GM18498 (cell line): ENCODE data around the gene INO80D.
"Not testable (repeated sequence)": the region's sequence is repeated elsewhere in the genome, so short reads cannot be mapped to it uniquely, and the experiment has no call there.

ENCODE experiments used
- ATAC-seq: cut with Tn5 transposase; IDR thresholded peaks from one replicate; pipeline ENCODE4 v1.9.1; 2021; ENCODE audit warnings: mild to moderate bottlenecking, moderate library complexity; ENCODE audit not compliant: unreplicated experiment

The INO80D gene

DNA sequence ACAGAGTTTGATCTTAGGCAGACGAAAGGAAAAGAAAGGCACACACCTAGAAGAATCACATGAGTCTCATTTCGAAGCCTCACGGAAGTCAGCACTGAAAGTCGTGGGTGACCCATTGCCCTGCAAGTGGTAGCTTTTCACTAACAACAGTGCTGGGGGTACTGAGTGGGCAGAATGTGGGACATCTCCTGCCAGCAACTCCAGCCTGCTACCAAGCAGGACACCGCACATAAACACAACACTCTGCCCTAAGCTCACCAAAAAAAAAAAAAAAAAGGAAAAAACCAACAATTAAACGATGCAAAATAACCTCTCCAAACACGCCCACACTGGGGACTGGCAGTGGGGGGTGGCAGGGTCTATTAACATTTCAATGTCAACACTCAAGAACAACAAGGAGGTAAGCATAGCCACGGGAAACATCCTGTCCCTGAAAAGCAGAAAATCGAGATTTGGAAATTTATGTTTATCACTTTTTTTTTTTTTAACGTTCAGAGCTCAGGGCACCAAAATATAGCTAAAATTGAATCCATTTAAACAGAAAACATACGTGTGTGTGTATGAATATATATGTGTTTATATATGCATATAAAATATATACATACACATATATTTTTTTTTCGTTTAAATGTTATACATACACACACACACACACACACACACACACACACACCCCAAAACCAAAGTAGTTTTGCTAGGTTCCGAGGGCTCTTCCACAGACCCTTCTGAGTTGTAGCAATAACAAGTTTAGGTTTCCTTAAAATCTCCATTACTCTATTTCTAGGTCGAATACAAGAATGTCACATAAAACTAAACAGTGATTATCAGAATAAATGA, 2.2 kb downstream of the INO80D start:
- ATAC-seq: peak; percentile 16

DNA sequence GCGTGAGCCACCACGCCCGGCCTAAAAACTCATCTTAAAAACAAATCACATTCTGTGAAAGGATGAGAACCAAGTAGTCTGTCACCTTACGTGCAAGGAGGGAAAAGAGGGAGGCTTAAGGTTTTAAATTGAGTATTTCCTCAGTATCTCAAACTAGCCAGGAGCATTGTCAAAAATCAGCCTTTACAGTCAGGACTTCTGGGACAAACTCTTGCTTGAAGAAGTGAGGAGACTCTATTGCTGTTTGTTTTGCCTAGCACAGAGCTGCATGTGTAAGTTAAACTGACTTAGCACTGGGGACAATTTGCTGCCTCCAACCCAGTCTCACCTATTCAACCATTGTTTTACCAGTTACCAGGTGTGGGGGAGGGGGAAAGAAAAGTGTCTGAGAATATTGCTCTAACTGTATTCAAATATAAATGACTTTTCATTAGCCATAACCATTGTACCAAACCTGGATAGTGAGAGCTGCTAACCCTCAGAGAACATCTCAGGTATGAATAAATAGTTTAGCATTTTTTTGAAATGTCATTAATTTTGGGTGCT, 3.6 kb downstream of the INO80D start:
- no peak for ATAC-seq

DNA sequence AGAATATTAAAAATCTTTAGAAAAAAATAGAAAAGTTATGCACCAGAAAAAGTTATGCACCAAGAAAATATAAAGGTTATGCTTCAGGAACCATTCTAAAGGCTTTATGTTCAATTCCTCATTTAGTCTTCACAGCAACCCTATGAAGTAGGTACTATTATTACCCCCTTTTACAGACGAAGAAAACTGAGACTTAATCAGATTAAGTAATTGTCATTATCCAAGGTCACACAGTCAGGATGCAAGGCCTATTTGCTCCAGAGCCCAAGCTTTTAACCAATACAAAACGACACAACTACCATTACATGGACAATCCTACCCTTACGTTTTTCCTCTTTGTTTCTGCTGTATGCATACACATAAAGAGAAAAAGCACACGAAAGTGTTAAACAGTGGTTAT, 5.0 kb downstream of the INO80D start:
- no peak for ATAC-seq

DNA sequence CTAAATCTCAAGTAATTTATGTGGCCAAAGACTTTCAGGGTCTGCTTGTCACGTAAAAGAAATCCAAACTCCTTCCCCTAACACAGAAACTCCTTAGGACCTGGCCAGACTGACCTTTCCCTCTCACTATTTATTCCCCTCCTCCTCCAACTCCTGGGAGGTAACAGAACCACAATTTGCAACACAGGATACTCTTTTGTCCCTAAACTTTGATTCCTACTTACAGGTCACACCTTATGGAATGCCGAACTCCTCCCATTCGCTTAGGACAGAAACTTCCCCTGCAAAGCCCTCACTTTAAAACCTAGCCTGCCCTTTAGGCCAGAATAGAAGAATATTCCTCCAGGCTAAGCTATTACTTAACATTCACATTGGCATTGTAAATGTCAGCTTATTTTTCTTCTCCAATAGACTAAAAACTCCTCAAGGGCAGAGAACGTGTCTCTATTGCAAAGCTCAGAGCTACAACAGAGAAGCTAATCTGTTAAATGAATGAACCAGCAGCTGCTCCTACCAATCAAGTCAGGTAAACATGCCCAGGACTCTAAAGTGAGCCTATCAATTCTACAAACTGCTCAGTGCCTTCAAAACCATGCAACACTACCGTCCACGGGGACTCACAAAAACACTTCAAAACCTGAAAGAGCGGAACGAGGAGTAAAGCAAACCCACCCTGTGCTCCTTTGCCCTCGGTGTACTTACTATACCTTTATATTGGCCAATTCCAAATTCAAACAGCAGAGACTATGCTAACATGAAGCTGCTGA, 6.1 kb downstream of the INO80D start:
- no peak for ATAC-seq

DNA sequence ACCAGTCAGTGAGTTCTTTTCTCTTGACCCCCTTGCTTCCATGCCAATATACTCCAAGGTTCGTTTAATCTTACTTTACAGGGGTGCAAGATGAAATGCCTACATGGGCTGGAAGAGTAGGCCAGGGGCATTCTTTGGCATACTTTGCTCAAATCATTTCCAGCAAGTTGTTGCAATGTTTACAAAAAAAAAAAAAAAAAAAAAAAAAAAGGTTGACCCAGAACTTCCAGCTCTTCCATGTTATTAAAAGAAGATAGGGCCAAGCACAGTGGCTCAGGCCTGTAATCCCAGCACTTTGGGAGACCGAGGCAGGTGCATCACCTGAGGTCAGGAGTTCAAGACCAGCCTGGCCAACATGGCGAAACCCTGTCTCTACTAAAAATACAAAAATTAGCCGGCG, 8.1 kb downstream of the INO80D start:
- ATAC-seq: not testable (repeated sequence)

DNA sequence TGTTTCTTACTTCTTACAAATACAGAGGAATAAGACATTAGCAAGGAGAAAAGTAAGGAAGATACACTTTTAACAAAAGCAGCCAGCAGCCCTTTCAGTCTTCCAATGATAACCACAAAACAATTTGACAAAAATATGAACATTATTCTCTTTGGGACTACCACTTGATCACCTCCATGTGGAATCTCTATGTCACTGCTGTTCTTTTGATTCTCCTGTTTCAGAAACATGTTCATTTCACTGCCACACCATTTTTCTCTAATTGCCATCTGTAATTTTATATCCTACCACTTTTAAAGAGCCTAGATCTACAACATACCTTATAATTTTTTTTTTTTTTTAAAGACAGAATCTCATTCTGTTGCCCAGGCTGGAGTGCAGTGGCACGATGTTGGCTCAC, 10.9 kb downstream of the INO80D start:
- ATAC-seq: no peak

DNA sequence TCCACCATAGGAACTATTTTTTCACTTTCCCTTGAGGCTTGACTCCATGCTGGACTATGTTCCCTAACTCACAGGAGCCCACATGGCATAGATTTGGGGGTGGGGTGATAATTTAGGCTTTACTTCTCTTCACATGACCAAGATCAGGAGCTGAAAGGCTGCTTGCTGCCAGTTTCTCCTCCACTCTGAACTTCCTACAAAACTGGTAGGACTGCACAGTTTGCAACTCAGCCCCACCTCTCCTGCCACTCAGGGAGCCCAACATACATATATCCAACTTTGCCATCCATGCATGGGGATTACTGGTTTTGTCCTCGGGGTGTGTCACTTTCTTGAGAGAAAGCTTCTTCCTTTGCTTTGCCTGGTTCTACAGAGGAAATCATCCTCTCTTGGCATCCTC, 14.2 kb downstream of the INO80D start:
- ATAC-seq: no peak

DNA sequence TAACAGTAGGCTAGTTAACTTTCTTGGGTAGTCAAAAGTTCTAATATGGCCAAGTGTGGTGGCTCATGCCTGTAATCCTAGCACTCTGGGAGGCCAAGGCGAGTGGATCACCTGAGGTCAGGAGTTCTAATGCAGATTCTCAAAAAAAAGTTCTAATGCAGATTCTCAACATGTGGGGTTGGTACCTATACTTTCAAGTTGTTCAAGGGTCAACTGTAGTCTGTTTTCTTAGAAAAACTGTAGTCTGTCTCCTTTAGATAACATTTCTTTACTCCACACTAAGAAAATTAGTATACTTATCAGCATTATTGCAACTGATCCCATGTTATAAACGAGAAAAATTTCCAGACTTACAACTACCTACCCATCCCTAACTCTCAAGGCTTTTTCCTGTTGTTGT, 16.6 kb downstream of the INO80D start:
- ATAC-seq: no peak

DNA sequence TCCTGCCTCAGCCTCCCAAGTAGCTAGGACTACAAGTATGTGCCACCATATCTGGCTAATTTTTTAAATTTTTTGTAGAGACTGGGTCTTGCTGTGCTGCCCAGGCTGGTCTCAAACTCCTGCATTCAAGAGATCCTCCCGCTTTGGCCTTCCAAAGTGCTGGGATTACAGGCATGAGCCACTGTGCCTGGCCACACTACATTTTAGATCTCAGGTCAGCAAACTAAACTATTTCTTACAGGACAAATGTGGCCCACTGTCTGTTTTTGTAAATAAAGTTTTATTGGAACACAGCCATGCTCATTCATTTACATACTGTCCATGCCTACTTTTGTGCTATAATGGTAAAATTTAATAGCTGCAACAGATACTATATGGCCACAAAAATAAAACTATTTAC, 17.8 kb downstream of the INO80D start:
- ATAC-seq: no peak

DNA sequence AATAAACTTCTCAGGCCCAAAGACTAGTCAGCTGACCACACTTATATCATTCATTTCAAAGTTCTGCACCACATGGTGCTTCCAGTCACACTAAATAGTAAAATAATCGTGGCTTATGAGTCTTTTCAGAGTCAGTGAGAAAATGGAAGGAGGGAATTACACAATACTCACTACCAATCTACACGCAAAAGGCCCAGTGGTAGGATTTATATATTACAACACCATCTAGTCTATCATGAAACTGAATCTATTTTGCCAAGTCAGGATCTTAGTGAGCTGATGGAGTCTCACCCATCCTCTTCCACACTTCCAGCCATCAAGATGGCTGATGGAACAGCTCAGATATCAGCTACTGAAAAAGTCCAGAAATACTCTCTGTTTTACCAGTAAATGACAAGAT, 21.9 kb downstream of the INO80D start:
- ATAC-seq: no peak

DNA sequence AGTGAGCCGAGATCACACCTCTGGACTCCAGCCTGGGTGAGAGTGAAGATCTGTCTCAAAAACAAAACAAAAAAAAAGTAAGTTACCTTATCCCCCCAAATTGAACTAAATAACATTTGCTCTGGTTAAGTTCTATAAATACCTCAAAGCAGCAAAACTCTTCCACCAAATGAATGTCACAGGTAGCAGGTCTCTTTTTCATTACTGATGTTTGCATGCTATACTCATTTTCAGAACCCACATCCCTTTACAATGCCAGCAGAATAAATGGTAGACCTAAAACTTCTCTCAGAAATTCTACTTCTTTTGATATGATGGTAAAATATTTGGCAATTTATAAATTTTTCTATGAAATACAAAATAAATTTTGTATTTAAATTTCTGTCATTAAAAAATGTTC, 22.3 kb downstream of the INO80D start:
- peak; percentile 56 for ATAC-seq

DNA sequence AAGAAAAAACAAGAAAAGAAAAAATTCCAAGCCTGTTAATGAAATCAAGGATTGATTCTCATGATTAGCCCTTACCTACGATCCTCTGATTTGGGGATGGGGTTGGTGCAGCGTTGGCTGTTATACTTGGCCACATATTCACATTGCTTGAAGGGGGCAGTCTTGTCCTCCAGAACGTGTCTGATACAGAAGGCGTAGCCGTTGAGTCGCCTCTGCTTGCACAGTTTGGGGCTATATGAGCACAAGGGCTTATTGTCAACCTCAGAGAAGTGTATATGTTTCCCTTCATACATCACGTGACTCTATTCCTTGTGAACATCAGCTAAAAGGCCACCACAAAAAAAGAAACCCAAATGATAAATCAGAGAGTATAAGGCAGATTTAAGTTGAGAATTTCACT, 23.2 kb downstream of the INO80D start:
- no peak for ATAC-seq

DNA sequence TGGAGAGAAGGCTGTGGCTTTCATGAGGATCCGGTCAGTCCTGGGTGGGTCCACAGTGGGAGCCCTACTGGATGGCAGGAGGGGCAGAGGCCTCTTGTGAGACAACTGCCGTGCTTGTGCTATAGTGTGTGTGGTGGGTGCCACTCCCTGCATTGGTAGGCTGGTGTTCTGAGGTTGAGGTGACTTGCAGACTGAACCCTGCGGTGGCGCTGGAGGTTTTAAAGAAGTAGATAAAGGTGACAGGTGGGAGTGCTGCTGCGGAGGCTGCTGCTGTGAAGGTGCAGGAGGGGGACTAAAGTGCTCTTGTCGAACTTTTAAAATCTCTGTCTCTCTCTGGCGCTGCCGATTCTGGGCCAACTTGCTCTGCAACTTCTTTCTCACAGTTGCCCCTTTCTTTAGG, 29.7 kb downstream of the INO80D start:
- ATAC-seq: no peak

DNA sequence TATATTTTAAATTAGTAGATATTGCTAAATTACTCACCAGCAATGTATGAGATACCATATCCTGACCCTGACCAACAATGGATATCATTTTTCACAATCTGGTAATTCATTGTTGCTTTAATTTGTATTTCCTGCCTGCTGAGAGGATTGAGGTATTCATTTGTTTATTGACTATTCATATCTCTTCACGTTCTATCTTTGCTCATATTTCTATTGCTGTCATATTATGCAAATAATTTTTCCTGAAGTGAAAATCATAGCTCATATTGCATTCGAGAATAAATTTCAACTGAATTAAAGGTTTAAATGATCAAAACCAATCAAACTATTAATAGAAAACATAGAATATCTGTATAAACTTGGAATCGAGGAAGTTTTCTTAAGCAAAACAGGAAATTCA, 31.0 kb downstream of the INO80D start:
- no peak for ATAC-seq

DNA sequence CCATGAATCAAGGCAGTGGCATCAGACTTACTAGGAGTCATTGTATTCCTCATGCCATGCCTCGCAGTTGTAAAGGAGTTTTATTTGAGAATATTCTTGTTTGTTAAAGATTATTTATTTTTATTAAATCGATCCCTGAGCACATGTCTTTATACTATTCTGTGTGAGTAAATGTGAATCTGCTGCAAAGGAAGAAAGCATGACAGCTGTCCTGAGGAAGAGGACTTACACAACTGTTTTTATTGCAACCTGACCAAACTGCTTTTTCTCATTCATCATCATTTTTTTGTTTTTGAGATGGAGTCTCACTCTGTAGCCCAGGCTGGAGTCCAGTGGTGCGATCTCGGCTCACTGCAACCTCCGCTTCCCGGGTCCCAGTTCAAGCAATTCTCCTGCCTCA, 34.1 kb downstream of the INO80D start:
- no peak for ATAC-seq

DNA sequence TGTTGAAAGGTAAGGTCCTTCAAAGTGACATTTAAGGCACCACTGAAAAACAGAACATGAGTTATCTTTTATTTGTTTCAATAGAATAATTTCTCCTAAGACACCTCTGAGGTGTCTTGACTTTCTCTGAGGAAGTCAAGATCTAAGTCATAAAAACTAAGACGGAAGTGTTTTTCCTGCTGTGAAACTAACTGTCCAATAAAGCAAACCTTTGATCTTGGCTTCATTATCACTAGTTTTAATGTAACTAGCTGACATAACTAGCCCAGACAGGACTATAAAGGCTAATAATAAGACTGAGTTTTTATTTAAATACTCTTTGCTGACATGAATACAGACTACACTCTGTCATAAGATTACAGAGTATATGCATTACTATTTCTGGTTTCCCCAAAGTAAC, 36.6 kb downstream of the INO80D start:
- ATAC-seq: no peak

DNA sequence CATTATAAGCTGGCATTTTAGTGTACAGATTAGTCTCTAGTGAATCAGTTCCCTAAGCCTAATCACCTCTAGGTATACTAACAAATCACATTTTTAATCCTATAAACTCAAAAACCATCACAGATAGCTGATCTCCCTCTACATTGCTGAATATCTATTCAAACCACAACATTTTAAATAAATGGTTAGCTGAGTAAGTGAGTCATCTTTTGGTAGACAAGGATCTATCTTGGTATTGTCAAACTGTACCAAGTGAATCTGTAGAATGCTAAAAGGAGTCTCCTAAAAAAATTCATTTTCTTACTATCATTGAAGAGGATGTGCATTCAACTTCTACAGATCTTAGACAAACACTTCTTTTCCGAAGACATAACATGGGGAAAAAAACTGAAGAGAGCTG, 40.7 kb downstream of the INO80D start:
- ATAC-seq: no peak

DNA sequence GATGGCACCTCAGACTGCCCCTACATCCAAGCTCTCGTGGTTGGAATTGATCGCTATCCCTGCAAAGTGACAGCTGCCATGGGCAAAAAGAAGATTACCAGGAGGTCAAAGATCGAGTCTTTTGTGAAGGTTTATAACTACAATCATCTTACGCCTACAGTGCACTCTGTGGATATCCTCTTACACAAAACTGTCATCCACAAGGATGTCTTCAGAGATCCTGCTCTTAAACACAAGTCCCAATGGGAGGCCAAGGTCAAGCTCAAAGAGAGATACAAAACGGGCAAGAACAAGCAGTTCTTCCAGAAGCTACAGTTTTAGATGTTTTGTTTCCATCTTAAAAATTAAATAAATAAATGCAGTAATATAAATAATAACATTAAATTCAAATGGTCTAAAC, 45.4 kb downstream of the INO80D start:
- ATAC-seq: no peak

DNA sequence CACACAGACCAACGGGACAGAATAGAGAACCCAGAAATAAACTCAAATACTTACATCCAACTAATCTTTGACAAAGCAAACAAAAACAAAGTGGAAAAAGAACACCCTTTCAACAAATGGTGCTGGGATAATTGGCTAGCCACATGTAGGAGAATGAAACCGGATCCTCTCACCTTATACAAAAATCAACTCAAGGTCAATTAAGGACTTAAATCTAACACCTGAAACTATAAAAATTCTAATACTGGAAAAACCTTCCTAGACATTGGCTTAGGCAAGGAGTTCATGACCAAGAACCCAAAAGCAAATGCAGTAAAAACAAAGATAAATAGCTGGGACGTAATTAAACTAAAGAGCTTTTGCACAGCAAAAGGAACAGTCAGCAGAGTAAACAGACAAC, 50.6 kb downstream of the INO80D start:
- not testable (repeated sequence) for ATAC-seq

DNA sequence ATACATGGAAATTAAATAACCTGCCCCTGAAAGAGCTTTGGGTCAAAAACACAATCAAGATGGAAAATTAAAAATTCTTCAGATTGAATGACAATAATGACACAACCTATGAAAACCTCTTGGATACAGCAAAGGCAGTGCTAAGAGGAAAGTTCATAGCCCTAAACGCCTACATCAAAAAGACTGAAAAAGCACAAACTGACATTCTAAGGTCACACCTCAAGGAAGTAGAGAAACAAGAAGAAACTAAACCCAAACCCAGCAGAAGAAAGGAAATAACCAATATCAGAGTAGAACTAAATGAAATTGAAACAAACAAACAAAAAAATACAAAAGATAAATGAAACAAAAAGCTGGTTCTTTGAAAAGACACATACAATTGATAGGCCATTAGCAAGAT, 52.5 kb downstream of the INO80D start:
- ATAC-seq: not testable (repeated sequence)

DNA sequence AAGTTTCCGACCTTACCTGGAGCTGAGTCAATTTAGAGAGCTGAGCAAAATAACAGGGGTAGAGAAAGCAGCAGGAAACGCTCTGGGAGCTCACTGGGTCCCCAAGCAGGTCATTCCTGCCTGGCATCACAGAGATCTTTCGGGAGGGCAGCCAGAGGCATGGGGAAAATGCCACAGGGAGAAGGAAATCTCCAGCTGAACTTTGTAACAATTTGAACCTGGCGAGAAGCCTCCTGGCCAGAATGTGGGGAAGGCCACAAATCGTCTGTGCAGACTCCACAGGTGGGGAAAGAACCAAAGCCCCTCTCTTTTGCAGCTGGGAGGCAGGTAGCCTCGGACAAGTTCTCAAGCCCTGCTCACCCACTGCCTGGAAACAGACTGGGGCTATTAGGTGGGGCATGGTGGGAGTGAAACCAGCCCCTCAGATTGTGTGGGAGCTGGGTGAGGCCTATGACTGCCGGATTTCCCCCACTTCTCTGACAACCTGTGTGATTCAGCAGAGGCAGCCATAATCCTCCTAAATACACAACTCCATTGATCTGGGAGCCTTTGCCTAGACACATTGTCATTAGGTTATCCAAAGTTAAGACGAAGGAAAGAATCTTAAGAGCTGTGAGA, 53.9 kb downstream of the INO80D start:
- no peak for ATAC-seq
